Superior temporal gyrus (tissue), 1 donor: ENCODE results near the gene OLIG2.

Experiments
- DNase-seq: peaks from one replicate; pipeline ENCODE4 v3.0.0-alpha.2; 2016; ENCODE audit errors: extremely low spot score

Gene OLIG2

DNA sequence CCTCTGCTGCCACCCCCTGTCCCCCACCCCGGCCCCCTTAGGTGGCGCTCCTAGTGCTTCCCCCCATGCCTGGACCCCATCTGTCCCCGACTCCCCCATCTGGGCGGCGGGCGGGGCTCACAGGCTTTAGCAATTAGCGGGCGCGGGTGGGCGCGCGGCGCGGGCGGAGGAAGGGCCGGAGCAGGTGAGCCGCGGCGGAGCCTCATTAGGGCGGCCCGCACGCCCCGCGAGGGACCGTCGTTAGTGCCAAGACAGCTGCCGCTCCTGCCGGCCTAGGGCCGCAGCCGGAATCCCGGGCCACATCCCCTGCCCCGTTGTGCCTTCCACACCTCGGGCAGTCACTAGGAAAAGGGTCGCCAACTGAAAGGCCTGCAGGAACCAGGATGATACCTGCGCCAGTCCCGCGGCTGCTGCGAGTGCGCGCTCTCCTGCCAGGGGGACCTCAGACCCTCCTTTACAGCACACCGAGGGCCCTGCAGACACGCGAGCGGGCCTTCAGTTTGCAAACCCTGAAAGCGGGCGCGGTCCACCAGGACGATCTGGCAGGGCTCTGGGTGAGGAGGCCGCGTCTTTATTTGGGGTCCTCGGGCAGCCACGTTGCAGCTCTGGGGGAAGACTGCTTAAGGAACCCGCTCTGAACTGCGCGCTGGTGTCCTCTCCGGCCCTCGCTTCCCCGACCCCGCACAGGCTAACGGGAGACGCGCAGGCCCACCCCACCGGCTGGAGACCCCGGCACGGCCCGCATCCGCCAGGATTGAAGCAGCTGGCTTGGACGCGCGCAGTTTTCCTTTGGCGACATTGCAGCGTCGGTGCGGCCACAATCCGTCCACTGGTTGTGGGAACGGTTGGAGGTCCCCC lies 7.6 kb downstream of the OLIG2 start:
- no peak for DNase-seq

DNA sequence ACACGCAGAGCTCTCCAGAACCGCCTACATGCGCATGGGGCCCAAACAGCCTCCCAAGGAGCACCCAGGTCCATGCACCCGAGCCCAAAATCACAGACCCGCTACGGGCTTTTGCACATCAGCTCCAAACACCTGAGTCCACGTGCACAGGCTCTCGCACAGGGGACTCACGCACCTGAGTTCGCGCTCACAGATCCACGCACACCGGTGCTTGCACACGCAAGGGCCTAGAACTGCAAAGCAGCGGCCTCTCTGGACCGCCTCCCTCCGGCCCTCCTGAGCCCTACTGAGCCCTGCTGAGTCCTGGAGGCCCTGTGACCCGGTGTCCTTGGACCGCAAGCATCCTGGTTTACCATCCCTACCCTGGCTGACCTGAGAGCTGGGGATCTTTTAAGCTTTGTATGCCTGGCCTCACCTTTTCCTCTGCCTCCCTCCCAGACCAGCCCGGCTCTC lies 8.3 kb downstream of the OLIG2 start:
- no peak for DNase-seq

DNA sequence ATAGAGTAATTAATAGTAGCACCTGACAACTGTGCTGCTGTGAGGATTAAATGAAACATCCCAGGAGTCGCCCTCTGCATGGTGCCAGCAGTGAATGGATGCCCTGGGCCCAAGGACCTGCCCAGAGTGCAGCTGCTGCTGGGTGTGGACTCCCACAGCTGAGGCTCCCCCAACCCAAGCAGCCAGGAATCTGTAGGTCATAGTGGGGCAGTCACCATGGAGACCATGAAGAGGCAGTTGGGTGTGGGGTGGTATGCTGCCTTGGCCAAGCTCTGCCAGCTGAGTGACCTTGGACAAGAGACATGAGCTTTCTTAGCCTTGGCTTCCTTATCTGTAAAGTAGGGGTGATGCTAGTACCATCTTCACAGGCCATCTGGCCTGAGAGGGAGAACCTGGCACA lies 9.4 kb downstream of the OLIG2 start:
- no peak for DNase-seq

DNA sequence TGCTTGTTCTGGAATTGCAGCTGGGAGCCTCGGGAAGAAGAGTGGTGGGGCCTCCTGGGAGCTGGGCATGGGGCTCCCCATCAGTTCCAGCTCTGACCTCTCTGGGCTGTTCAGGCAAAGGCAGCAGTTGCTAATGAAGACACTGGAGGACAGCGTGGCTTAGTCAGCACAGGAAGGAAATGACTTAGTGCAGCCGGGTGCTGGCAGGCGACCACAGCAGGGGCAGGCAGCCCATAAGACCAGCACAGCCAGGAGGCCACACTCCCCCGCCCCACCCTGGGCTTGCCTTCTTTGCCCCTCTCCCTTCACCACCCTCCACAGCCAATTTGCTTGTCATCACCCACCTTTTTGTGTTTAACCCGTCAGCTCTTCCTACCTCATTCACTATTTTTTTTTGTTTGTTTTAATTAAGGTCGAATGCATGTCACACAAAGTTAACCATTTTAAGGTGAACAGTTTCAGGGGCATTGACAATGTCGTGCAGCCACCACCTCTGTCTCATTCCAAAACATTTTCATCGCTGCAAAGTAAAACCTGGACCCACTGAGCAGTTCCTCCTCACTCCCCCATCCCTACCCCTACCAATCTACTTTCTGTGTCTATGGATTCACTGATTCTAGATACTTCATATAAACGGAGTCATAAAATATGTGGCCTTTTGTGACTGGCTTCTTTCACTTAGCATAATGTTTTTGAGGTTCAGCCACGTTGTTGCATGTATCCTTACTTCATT lies 10.9 kb downstream of the OLIG2 start:
- no peak for DNase-seq

DNA sequence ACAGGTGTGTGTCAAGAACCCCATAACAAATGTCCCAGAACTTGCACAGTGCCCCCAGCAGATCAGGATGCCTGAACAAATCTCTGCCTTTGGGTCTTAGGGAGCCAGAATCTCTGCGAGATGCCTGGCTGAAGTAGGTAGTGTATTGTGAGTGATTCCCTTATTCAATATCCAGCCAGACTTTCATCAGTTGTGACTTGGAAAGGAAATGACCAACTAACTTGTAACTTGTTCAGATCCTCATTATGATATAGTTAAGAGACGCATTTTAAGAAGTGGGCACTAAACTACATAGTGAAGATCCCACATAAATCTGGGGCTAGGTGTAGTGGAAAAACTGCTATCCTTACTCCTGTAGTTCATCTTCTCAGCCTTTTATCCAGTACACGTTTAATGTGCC lies 11.8 kb downstream of the OLIG2 start:
- no peak for DNase-seq

DNA sequence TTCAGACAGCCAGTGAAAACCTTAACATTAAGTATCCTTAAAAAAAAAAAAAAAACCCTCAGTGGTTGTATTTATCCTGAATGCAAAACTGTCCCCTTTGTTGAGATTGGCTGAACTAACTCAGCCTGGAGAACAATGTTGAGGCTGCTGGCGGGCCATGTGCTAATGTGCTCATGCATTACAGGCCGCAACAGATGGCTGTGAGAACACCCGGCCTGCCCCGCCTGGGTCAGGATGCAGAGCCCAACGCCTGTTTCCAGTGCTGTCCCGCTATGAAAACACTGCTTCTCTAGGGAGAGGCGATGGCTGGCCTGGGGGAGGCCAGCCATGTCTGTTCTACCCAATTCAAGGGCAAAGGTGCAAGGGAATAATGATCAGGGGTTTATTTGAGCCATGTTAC lies 13.8 kb downstream of the OLIG2 start:
- DNase-seq, result peak; percentile 91

- DNase-seq, result no peak
Observed at GRCh38 chr21:33040215-33040614, 14.5 kb downstream of the OLIG2 start.

DNA sequence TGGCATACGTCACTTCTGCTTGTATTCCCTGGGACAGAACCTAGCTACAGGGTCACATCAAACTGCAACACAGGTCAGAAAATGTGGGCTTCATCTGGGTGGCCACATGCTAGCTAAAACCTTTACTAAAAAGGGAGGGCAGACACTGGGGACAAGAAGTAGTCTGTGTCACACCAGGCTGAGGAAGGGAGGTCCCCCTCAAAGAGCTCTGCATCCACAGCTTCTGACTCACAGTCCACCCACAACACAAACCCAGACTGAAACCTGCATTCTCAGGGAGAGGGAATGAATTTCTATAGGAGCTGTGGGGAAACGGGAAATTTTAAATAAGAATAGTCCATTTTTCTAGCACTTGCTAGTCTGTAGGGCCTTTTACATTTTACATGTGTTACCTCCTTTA lies 16.2 kb downstream of the OLIG2 start:
- no peak for DNase-seq

GRCh38 chr21:33042812-33043211 lies 17.1 kb downstream of the OLIG2 start:
- no peak for DNase-seq

GRCh38 chr21:33046455-33046854 lies 20.7 kb downstream of the OLIG2 start:
- DNase-seq, result no peak

DNA sequence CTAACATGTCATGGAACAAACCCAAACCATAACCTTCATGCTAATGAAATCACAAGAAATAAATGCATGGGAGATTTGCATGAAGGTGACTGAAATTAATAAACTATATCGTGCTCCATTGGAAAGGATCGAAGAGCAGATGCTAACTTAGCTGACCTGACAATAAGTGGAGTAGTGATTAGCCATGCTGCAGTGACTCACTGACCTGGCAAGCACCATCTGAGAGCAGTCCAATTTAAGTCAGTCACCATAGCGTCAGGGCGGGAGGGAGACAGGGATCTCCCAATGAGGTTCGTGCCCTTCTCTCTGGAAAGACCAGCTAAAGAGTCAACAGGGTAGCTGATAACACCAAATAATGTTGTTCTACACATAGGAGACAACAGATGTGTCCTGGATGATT lies 21.5 kb downstream of the OLIG2 start:
- DNase-seq, result no peak

DNA sequence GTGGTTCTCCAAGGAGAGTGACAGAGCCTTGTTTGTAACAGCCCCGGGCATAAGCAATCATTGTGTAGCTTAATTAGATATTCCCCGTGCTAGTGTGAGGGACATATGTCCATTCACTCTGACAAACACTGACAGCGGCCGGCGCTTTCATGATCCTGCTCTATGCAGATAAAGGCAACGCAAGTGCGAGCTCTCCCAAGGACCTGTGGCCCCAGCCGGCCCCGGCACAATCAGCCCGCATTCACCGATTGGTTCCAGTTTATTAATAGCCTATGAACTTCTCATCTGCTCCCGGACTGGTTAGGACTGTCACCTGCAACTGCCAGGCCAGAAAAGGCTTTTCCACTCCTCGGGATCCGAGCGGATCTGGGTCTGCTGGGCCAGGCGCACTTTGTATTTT lies 26.2 kb downstream of the OLIG2 start:
- no peak for DNase-seq

GRCh38 chr21:33053951-33054350 lies 28.2 kb downstream of the OLIG2 start:
- no peak for DNase-seq

DNA sequence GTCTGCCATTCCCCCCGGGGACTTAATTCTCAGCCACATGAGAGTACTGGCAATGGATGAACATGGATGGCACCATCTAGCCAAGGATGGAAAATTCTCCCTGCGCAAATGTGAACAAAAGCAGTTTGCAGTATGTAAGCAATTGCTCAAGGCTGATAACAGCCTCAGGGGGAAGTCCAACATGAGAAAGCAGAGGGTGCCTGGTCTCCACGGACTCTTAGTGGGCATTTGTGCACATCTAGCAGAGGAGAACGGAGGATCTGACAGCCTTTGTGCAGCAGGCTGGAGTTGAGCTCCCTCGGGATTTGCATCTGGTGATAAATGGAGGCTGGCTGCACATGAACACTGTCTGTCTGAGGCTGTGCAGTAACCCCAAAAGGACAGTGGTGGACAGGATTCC lies 30.3 kb downstream of the OLIG2 start:
- DNase-seq, result no peak

- no peak for DNase-seq
Observed at GRCh38 chr21:33057385-33057940, 31.7 kb downstream of the OLIG2 start.

DNA sequence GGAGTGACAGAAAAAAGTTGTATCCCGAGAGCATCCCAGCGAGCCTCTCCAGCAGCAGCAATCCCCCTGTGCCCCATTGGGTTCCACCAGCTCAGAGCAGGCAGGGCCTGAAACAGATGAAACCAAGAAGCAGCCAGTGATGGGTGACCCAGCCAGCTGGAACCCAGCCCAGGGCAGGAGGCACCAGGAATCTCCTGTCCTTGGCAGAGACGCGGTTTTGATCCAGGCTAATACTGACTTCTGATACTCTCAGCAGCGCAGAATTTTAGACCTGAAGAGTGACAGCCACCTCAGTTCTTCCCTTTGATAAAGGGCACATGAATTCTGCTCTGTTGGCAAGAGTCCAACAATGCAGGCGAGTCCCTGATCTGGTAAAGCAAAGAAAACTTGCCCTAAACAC lies 32.8 kb downstream of the OLIG2 start:
- no peak for DNase-seq

DNA sequence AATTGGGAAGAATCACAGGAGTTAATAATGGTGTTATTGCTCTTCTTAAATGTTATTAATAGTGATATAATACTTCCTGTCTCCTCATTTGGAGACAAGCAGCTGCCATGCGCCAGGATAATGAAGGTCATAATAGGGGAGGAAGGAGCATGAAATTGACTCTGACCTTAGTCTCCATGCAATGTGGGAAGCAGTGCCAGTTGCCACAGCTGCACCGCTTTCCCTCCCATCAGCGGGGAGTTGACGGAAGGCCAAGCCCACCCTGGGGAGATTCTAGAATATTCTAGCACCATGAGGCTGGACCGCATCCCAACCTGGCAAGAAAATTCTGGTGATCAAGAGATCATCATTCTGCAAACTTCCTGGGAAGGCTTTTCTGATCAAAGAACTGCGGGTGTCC lies 33.2 kb downstream of the OLIG2 start:
- no peak for DNase-seq

DNA sequence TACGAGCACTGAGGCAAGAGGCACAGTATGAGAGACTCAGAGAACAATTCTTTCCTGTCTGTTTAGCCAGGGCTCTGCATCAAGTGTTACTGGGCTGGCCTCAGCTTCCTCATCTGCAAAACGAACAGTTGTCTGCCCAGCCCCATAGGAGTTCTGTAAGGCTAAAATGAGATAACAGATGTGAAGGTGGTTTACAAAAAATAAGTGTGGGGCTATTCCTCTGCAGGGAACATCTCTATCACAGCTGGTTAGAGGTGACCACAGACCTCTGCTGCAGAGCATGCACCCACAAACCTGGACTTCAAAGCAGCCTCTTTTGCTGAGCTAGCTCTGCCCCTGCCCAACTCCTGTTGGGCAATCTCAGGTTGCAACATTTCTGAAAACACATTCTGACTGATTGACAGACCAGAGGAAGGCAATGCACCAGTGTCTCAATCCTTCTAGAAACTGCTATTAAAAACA lies 33.7 kb downstream of the OLIG2 start:
- no peak for DNase-seq

GRCh38 chr21:33061233-33061632 lies 35.5 kb downstream of the OLIG2 start:
- DNase-seq, result no peak

DNA sequence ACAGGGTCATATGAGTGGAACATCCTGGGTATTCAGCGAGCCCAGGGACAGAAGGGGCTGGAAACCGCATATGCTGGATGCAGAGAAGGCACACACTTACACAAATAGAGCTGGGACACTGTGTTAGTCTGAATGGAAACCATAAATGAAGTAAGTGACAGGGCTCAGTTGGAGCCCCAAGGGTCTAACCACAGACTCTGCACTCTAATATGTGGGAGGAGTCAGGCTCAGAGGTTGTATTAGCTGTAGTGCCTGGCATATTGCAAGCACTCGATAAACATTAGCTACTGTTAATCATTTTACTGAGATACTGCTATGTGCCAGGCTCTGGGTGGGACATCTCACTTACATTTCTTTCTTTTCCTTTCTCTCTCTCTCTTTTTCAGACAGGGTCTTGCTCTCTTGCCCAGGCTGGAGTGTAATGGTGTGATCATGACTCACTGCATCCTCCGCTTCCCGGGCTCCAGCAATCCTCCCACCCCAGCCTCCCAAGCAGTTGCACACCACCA lies 37.7 kb downstream of the OLIG2 start:
- no peak for DNase-seq

- DNase-seq, result no peak
Observed at GRCh38 chr21:33063907-33064622, 38.3 kb downstream of the OLIG2 start.
